Ascending aorta (tissue), 2 donors: ENCODE results near the gene FSCN2. TPM values are rescaled to one million over a fixed set of nuclear protein-coding genes. Genes with fewer than 3 reads are reported as not detected.

Experiments used
- DNase-seq, 2 donors: peaks; one replicate each; pipeline ENCODE4 v3.0.0-alpha.2; 2019; ENCODE audit warnings: low spot score in 2 of 2
- H3K27ac ChIP-seq, 2 donors: fragments of 200-600 bp; sonication (generic); one replicate each; pipeline ENCODE4 v1.5.1; 2016 to 2017; ENCODE audit warnings: mild to moderate bottlenecking in 1 of 2
- H3K27me3 ChIP-seq: fragments of 200-600 bp; sonication (generic); one replicate; pipeline ENCODE4 v1.5.1; 2017
- H3K36me3 ChIP-seq, 2 donors: fragments of 200-600 bp; sonication (generic); one replicate each; pipeline ENCODE4 v1.5.1; 2016
- H3K4me1 ChIP-seq, 2 donors: fragments of 200-600 bp; sonication (generic); one replicate each; pipeline ENCODE4 v1.5.1; 2016 to 2017; ENCODE audit warnings: mild to moderate bottlenecking in 1 of 2
- H3K4me3 ChIP-seq, 2 donors: fragments of 200-600 bp; sonication (generic); one replicate each; pipeline ENCODE4 v1.5.1; 2016 to 2017; ENCODE audit warnings: mild to moderate bottlenecking in 1 of 2
- H3K9me3 ChIP-seq, 2 donors: fragments of 200-600 bp; sonication (generic); one replicate each; pipeline ENCODE4 v1.5.1; 2016
- CTCF ChIP-seq, 3 experiments: fragments of 200-600 bp in 2 of 3; fragments of 450-650 bp in 1 of 3; sonication (generic) in 2 of 3; IDR thresholded peaks; one replicate each; pipeline ENCODE4 v1.5.1; 2016 to 2019; ENCODE audit warnings: antibody characterized with exemption in 3 of 3, mild to moderate bottlenecking in 1 of 3, moderate library complexity in 1 of 3
- intact Hi-C: fragments of 100-400 bp; cut with DNase I; formaldehyde crosslinking; loops from one replicate; pipeline ENCODE4 v1.15.1; 2023
- total RNA-seq: library from RNA; depleted of rRNA; stranded (reverse); fragments of >200 nt; gene quantifications from one replicate; pipeline ENCODE4 v1.1.0, GENCODE V29; 2016

FSCN2 gene
- total RNA-seq, 1 donor from 2014 or later = not detected

GRCh38 chr17:81537856-81538555, 9.8 kb downstream of the FSCN2 start:
- peaks cover 7 to 47% of the 10 kb centered on the region in 2 donors for H3K36me3 ChIP-seq
- no peaks in the 10 kb centered on the region for H3K9me3 ChIP-seq
- H3K4me3 ChIP-seq = no peak overlapping the region
- intact Hi-C loops = no loop called here
- H3K27ac ChIP-seq = no peak overlapping the region
- TF ChIP-seq CTCF (IDR thresholded peaks at IDR 0.05) = no peak
- DNase-seq = no peak
- H3K27me3 ChIP-seq = no peaks in the 10 kb centered on the region
- no peaks in the 10 kb centered on the region for H3K4me1 ChIP-seq

- Histone ChIP-seq H3K4me3 (no peak overlapping the region), H3K27me3 (no peaks in the 10 kb centered on the region), H3K36me3 (peaks cover 15 to 56% of the 10 kb centered on the region in 2 donors), H3K4me1 (no peaks in the 10 kb centered on the region), H3K9me3 (no peaks in the 10 kb centered on the region), H3K27ac (no peak overlapping the region)
- intact Hi-C loops = no loop called here
- TF ChIP-seq CTCF (IDR thresholded peaks at IDR 0.05) = no peak
- DNase-seq = no peak
Observed at GRCh38 chr17:81538651-81539570, 10.7 kb downstream of the FSCN2 start.

- Histone ChIP-seq H3K4me3 (no peak overlapping the region), H3K27me3 (no peaks in the 10 kb centered on the region), H3K27ac (no peak overlapping the region), H3K36me3 (peaks cover 20 to 62% of the 10 kb centered on the region in 2 donors), H3K4me1 (no peaks in the 10 kb centered on the region), H3K9me3 (no peaks in the 10 kb centered on the region)
- TF ChIP-seq CTCF (IDR thresholded peaks at IDR 0.05) = no peak
- intact Hi-C loops = no loop called here
- no peak for DNase-seq
Observed at GRCh38 chr17:81539571-81539900, 11.4 kb downstream of the FSCN2 start.

- no peaks in the 10 kb centered on the region for H3K9me3 ChIP-seq
- H3K27me3 ChIP-seq = no peaks in the 10 kb centered on the region
- DNase-seq = no peak
- no peaks in the 10 kb centered on the region for H3K4me1 ChIP-seq
- TF ChIP-seq CTCF (IDR thresholded peaks at IDR 0.05) = no peak
- H3K36me3 ChIP-seq = peaks cover 25 to 67% of the 10 kb centered on the region in 2 donors
- intact Hi-C loops = no loop called here
- no peak overlapping the region for H3K4me3 ChIP-seq
- H3K27ac ChIP-seq = no peak overlapping the region
Observed at GRCh38 chr17:81539961-81540675, 11.9 kb downstream of the FSCN2 start.

GRCh38 chr17:81540676-81541027, 12.5 kb downstream of the FSCN2 start:
- no peak for DNase-seq
- Histone ChIP-seq H3K27ac (no peak overlapping the region), H3K9me3 (no peaks in the 10 kb centered on the region), H3K4me3 (no peak overlapping the region), H3K27me3 (no peaks in the 10 kb centered on the region), H3K4me1 (no peaks in the 10 kb centered on the region), H3K36me3 (peaks cover 30 to 72% of the 10 kb centered on the region in 2 donors)
- intact Hi-C loops = no loop called here
- no peak for TF ChIP-seq CTCF (IDR thresholded peaks at IDR 0.05)
